HepG2 (cell line): ENCODE data around the gene BCL2L1. TPM values are rescaled to one million over a fixed set of nuclear protein-coding genes. Genes with fewer than 3 reads are reported as not detected.
A peak's percentile ranks its signal among the peaks of the same experiment; 100 is the strongest.

Experiments used
- ARID2 ChIP-seq: sonication (generic); formaldehyde crosslinking; IDR thresholded peaks from 2 replicates; pipeline ENCODE4 v1.8.1; 2022; ENCODE audit warnings: mild to moderate bottlenecking, missing genetic modification reagents, borderline replicate concordance
- CBX2 ChIP-seq, 2 experiments: fragments of 200-600 bp in 1 of 2; sonication (generic); formaldehyde crosslinking in 1 of 2; IDR thresholded peaks; 2 replicates each; pipeline versions ENCODE4 v1.7.0 to v1.8.1; 2018 to 2022; ENCODE audit warnings: low read depth in 2 of 2, low read length in 1 of 2, mild to moderate bottlenecking in 1 of 2, missing genetic modification reagents in 1 of 2
- HCFC1 ChIP-seq: fragments of 150-350 bp; IDR thresholded peaks from 2 replicates; pipeline ENCODE4 v1.6.1; 2014; ENCODE audit warnings: low read depth, low read length
- KDM5A ChIP-seq: fragments of 200-600 bp; sonication (generic); IDR thresholded peaks from 2 replicates; pipeline ENCODE4 v1.7.0; 2018; ENCODE audit warnings: antibody characterized with exemption, mild to moderate bottlenecking, low read length, borderline replicate concordance
- MAF1 ChIP-seq: sonication (generic); formaldehyde crosslinking; IDR thresholded peaks from 2 replicates; pipeline ENCODE4 v1.5.0; 2020; ENCODE audit warnings: missing genetic modification reagents, borderline replicate concordance
- MXD4 ChIP-seq: IDR thresholded peaks from 2 replicates; pipeline ENCODE4 v1.6.1; 2016; ENCODE audit warnings: mild to moderate bottlenecking, missing biosample characterization, missing genetic modification reagents
- NR2F1 ChIP-seq, 2 experiments: fragments of 450-650 bp in 1 of 2; formaldehyde crosslinking in 1 of 2; IDR thresholded peaks; 2 replicates each; pipeline versions ENCODE4 v1.5.0 to v1.6.1; 2016 to 2020; ENCODE audit warnings: mild to moderate bottlenecking in 1 of 2, missing compliant biosample characterization in 1 of 2, missing genetic modification reagents in 1 of 2, moderate library complexity in 1 of 2
- PCBP2 ChIP-seq: fragments of 200-400 bp; formaldehyde crosslinking; optimal IDR thresholded peaks from 2 replicates; pipeline ENCODE3; 2018; ENCODE audit warnings: low read length, low read depth; ENCODE audit not compliant: poor library complexity, severe bottlenecking
- PHF20 ChIP-seq: sonication (generic); formaldehyde crosslinking; IDR thresholded peaks from 2 replicates; pipeline ENCODE4 v1.5.0; 2020; ENCODE audit warnings: mild to moderate bottlenecking, missing genetic modification reagents
- RBFOX2 ChIP-seq: fragments of 200-400 bp; formaldehyde crosslinking; IDR thresholded peaks from 2 replicates; pipeline ENCODE4 v1.6.1; 2017; ENCODE audit warnings: low read depth, mild to moderate bottlenecking, low read length
- RFX1 ChIP-seq: fragments of 450-650 bp; IDR thresholded peaks from 2 replicates; pipeline ENCODE4 v1.6.1; 2017
- RNF219 ChIP-seq: sonication (generic); formaldehyde crosslinking; IDR thresholded peaks from 2 replicates; pipeline ENCODE4 v1.5.0; 2020; ENCODE audit warnings: mild to moderate bottlenecking, missing genetic modification reagents
- SAP130 ChIP-seq: IDR thresholded peaks from 2 replicates; pipeline ENCODE4 v1.6.1; 2016; ENCODE audit warnings: low read depth
- SCMH1 ChIP-seq: sonication (generic); formaldehyde crosslinking; IDR thresholded peaks from 2 replicates; pipeline ENCODE4 v1.9.0; 2021; ENCODE audit warnings: missing genetic modification reagents, mild to moderate bottlenecking, borderline replicate concordance
- SIX4 ChIP-seq: sonication (generic); formaldehyde crosslinking; IDR thresholded peaks from 2 replicates; pipeline ENCODE4 v1.4.0; 2020; ENCODE audit warnings: missing genetic modification reagents
- SP5 ChIP-seq: IDR thresholded peaks from 2 replicates; pipeline ENCODE4 v1.6.1; 2016; ENCODE audit warnings: low read depth, borderline replicate concordance
- TFE3 ChIP-seq: IDR thresholded peaks from 2 replicates; pipeline ENCODE4 v1.6.1; 2016
- YEATS4 ChIP-seq: sonication (generic); formaldehyde crosslinking; IDR thresholded peaks from 2 replicates; pipeline ENCODE4 v1.4.0; 2020; ENCODE audit warnings: missing genetic modification reagents, borderline replicate concordance
- ZBTB8A ChIP-seq: sonication (generic); formaldehyde crosslinking; IDR thresholded peaks from 2 replicates; pipeline ENCODE4 v1.4.0; 2020; ENCODE audit warnings: mild to moderate bottlenecking, low read depth, missing genetic modification reagents, borderline replicate concordance
- ZNF180 ChIP-seq: sonication (generic); formaldehyde crosslinking; IDR thresholded peaks from 2 replicates; pipeline ENCODE4 v1.4.0; 2020; ENCODE audit warnings: low read depth, missing genetic modification reagents, borderline replicate concordance
- ZNF20 ChIP-seq: sonication (generic); formaldehyde crosslinking; IDR thresholded peaks from 2 replicates; pipeline ENCODE4 v1.4.0; 2020; ENCODE audit warnings: mild to moderate bottlenecking, moderate library complexity, missing genetic modification reagents
- ZNF275 ChIP-seq: sonication (generic); formaldehyde crosslinking; IDR thresholded peaks from 2 replicates; pipeline ENCODE4 v1.8.0; 2022; ENCODE audit warnings: missing genetic modification reagents, mild to moderate bottlenecking, inconsistent platforms, borderline replicate concordance
- ZNF431 ChIP-seq: sonication (generic); formaldehyde crosslinking; IDR thresholded peaks from 2 replicates; pipeline ENCODE4 v1.9.0; 2022; ENCODE audit warnings: missing genetic modification reagents, low read depth, mild to moderate bottlenecking, borderline replicate concordance
- ZNF598 ChIP-seq: sonication (generic); formaldehyde crosslinking; IDR thresholded peaks from 2 replicates; pipeline ENCODE4 v1.5.1; 2020; ENCODE audit warnings: mild to moderate bottlenecking, missing genetic modification reagents, borderline replicate concordance
- ZNF891 ChIP-seq: sonication (generic); formaldehyde crosslinking; IDR thresholded peaks from 2 replicates; pipeline ENCODE4 v1.5.0; 2020; ENCODE audit warnings: mild to moderate bottlenecking, missing genetic modification reagents
- polyA plus RNA-seq, 8 experiments: library from polyadenylated mRNA; depleted of rRNA in 3 of 8; stranded (reverse) in 7 of 8; unstranded in 1 of 8; fragments of >200 nt; fragmentation: Illumina TruSeq in 4 of 8; extraction: Trizol in 4 of 8; gene quantifications; 2 replicates each; pipeline versions ENCODE4 v1.2.1 to v1.2.3, GENCODE V29; 2011 to 2016; ENCODE audit warnings: low read depth in 4 of 8, missing spikeins in 1 of 8, mixed read lengths in 1 of 8; ENCODE audit not compliant: insufficient read depth in 1 of 8
- total RNA-seq, 5 experiments: library from RNA; depleted of rRNA; stranded (reverse); fragments of >200 nt; fragmentation: Illumina TruSeq; extraction: Trizol; gene quantifications; 2 replicates each; pipeline ENCODE4 v1.2.3, GENCODE V29; 2016; ENCODE audit warnings: low read depth in 1 of 5

BCL2L1 gene
- total and polyA plus RNA-seq, 2 of the 13 experiments (the other 11 are each of a cell fraction or from before 2014, with no cell fraction given): 164 to 258 TPM

GRCh38 chr20:31661625-31662371, 60.9 kb downstream of the BCL2L1 start (continued):
- TF ChIP-seq TFE3 (CRISPR knock-in tag) (0 out of 2 replicates have a peak, but pooled peaks have one; percentile 36), SCMH1 (CRISPR knock-in tag) (no peak), PCBP2 (no peak), SP5 (peak; percentile 91), RNF219 (no peak), PHF20 (CRISPR knock-in tag) (peak; percentile 69), MAF1 (0 out of 2 replicates have a peak, but pooled peaks have one; percentile 62), ZNF20 (CRISPR knock-in tag) (0 out of 2 replicates have a peak, but pooled peaks have one; percentile 31), RFX1 (no peak), SAP130 (CRISPR knock-in tag) (peak; percentile 84), YEATS4 (CRISPR knock-in tag) (no peak), ZBTB8A (no peak; the same call in 1 of the 2 replicates), ARID2 (CRISPR knock-in tag) (peak; percentile 56), KDM5A (no peak), ZNF275 (CRISPR knock-in tag) (no peak), ZNF431 (CRISPR knock-in tag) (peak; percentile 53; the same call in 1 of the 2 replicates), MXD4 (CRISPR knock-in tag) (0 out of 2 replicates have a peak, but pooled peaks have one; percentile 47), ZNF598 (no peak), ZNF891 (peak; percentile 86), CBX2 (IDR thresholded peaks at IDR 0.05; ENCODE audit: low read depth, low read length) (no peak), CBX2 (CRISPR knock-in tag; IDR thresholded peaks at IDR 0.05; ENCODE audit: low read depth) (no peak; the same call in 1 of the 2 replicates), NR2F1 (CRISPR knock-in tag; IDR thresholded peaks at IDR 0.05) (0 out of 4 replicates have a peak, but pooled peaks of 1 of the 2 experiments have one; percentile 6), SIX4 (CRISPR knock-in tag) (0 out of 2 replicates have a peak, but pooled peaks have one; percentile 6), ZNF180 (CRISPR knock-in tag) (no peak), HCFC1 (peak; percentile 8; the same call in 1 of the 2 replicates), RBFOX2 (peak; percentile 83)
